Globus pallidus (tissue), 1 donor: ENCODE data around the gene OPHN1.

Source experiments
- DNase-seq: peaks from one replicate; pipeline ENCODE4 v3.0.0-alpha.2; 2015; ENCODE audit warnings: low spot score

Gene OPHN1

GRCh38 chrX:68433155-68433980, at the start of gene OPHN1:
OPHN1 (minus strand) TSS chrX:68433495; CDS start chrX:68433020, 475 bp downstream.
- peak; percentile 71 for DNase-seq

DNA sequence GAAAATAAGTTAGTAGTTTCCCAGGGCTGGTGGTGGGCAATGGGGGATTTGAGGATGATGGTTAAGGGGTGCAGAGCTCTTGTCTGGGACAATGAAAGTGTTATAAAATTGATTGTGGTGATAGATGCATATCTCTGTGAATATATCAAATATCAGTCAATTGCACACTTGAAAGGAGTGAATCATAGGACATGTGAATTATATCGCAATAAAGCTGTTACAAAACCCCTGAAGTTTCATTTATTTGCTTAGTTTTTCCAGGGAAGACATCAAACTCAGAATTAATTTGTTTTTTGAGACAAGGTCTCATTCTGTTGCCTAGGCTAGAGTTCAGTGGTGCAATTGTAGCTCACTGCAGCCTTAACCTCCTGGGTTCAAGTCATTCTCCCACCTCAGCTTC, 47.7 kb upstream of the OPHN1 start:
- DNase-seq = no peak

- DNase-seq = no peak
Measured at GRCh38 chrX:68464796-68465195, 31.5 kb upstream of the OPHN1 start.

DNA sequence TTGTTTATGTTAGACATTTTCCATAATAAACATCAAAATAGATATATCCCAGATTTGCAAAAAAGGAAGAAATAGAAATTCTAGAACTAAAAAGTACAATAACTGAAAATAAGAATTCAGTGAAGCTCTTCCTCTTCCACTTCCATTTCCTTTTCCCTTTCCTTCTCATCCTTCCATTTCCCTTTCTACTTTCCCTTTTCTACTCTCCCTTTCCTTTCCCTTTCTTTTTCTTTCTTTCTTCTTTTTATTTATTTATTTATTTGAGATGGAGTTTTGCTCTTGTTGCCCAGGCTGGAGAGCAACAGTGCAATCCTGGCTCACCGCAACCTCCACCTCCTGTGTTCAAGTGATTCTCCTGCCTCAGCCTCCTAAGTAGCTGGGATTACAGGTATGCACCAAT, 30.6 kb upstream of the OPHN1 start:
- no peak for DNase-seq

DNA sequence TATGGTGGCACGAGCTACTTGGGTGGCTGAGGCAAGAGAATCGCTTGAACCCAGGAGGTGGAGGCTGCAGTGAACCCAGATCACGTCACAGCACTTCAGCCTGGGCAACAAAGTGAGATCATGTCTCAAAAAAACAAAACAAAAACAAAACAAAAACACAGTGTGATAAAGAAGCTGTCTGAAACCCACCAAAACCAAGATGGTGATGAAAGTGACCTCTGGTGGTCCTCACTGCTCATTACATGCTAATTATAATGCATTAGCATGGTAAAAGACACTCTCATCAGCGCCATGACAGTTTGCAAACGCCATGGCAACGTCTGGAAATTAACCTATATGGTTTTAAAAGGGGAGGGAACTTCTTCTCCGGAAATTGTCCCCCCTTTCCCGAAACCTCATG, 29.4 kb upstream of the OPHN1 start:
- DNase-seq = peak; percentile 44

DNA sequence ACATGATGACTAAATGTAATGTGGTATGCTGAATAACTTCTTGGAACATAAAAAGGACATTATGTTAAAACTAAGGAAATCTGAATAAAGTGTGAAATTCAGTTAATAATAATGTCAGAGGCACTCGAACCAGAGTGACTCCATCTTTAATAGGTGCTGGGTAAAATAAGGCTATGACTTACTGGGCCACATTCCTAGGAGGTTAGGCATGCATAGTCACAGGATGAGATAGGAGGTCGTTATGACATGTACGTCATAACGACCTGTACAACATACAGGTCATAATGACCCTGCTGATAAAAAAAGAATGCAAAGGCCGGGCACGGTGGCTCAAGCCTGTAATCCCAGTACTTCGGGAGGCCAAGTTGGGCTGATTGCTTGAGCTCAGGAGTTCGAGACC, 28.9 kb upstream of the OPHN1 start:
- no peak for DNase-seq

GRCh38 chrX:68461576-68461975, 28.3 kb upstream of the OPHN1 start:
- no peak for DNase-seq

GRCh38 chrX:68461093-68461492, 27.8 kb upstream of the OPHN1 start:
- no peak for DNase-seq

DNA sequence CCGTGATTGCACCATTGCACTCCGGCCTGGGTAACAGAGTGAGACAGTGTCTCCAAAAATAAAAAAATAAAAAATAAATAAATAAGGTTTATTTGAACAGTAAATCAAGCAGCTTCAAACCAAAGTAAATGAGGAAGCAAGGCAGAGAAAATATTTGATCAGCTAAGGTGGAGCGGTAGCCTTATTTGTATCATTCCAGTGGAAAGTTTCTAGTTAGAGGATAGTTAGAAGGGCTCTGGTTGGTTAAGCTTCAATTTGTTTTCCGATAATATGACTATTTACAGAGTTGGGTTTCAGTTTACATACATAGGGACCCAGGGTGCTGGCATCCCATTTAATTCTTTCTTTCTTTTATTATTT, 21.8 kb upstream of the OPHN1 start:
- DNase-seq = no peak

DNA sequence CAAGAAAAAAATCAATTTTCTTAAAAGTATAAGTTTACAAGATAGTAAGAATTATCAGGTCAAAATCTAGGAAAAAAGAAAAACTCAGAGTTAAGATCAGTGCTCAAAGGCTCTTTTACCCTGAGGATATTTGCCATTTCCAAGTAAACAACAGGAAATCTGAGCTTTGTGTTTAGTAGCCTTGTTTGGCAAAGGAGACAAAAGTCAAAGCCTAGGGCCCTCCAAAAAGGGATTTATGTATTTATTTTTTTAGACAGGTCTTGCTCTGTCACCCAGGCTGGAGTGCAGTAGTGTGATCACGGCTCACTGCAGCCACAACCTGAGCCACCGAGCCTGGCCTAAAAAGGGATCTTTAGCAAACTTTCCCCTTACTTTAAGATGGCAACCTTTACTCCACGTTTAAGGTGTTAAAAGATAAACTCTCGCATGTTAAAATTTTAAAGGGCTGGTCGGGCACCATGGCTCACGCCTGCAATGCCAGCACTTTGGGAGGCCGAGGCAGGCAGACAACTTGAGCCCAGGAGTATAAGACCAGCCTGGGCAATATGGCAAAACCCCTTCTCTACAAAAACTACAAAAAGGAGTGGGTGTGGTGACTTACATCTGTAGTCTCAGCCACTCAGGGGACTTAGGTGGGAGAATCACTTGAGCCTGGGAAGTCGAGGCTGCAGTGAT, 21.3 kb upstream of the OPHN1 start:
- no peak for DNase-seq

DNA sequence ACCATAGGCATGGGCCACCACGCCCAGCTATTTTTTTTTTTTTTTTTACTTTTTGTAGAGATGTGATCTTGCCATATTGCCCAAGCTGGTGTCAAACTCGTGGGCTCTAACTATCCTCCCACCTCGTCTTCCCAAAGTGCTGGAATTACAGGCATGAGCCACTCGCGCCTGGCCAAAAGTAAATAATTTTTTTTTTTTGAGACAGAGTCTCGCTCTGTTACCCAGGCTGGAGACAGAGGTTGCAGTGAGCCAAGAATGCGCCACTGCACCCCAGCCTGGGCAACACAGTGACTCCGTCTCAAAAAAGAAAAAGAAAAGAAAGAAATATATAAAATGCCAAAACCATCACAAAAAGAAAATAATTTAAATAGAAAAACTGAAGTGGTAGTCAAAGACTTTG, 18.4 kb upstream of the OPHN1 start:
- no peak for DNase-seq

GRCh38 chrX:68443155-68443868, 10.0 kb upstream of the OPHN1 start:
- no peak for DNase-seq

DNA sequence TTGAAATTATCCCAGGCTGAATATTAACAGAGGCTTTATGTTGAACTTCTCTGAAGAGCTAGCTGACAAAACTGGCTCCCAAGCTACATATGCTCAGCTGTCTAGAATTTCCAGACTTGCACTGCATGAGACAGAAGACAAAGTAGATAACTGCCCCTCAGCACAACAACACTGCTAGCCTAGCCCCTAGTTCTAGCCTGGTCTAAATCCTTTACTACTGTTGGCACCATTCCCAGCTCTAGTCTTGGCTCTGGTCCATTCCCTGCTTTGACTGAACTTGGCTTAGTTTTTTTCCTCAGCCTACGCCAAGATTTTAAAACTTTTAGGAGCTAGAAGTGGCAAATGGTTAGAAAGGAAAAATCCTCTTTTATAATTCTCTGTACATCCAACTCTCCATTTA, 7.6 kb upstream of the OPHN1 start:
- peak; percentile 50 for DNase-seq

GRCh38 chrX:68440442-68440841, 7.1 kb upstream of the OPHN1 start:
- no peak for DNase-seq

GRCh38 chrX:68439341-68439740, 6.0 kb upstream of the OPHN1 start:
- DNase-seq = no peak

- DNase-seq = no peak
Measured at GRCh38 chrX:68438575-68438974, 5.3 kb upstream of the OPHN1 start.

DNA sequence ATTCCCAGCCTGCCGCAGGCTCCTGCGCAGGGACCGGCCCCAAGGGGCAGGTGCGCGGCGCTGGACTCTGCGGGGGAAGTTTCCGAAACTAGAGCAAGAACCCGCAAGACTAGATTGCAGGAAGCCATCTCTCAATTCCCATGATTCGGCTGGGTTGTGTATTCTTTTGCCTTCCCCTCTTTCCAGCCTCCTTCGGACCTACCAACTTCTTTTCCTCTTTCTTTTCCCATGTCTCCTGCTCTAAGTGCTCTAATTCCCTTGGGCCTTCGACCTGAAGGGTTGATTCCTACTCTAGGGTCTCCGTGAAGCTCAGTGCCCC, 645 bp upstream of the OPHN1 start:
- no peak for DNase-seq

DNA sequence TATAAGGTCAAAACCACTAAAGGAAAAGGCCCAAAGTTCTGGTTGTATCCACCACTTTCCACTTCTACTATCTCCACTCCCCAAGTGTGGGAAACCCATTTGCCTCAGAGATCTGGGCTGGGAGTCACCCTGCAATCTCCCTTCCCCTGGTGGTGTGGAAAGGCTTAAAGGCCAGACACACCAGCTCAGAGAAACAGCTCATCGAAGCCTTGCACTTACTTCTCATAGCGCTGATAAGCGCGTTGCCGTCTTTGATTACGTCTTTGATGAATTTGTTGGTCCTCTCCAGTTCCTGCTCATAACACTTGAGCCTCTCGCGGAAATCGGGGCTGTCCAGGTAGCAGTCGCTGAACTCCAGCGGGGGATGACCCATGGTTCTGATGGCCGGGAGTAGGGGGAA, 647 bp downstream of the OPHN1 start:
- DNase-seq = no peak

- DNase-seq = no peak
Measured at GRCh38 chrX:68431836-68432235, 1.5 kb downstream of the OPHN1 start.

GRCh38 chrX:68429216-68429615, 4.1 kb downstream of the OPHN1 start:
- no peak for DNase-seq

DNA sequence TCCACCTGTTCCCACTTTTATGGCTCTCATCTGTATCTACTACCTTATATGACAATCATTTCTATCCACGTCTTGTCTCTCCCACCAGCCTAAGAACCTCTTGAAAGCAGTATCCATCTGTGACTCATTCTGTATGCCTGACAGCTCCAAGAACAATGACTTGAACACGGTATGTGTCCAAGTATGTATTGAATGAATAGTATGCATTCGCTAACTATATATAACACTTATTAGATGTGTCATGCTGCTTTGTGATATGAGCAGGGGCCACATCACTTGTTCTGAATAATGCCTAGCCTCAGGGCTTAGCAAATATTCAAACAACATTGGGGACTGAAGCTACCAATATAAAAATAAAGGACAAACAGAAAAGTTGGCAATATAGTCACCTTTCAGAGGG, 4.9 kb downstream of the OPHN1 start:
- DNase-seq = no peak

DNA sequence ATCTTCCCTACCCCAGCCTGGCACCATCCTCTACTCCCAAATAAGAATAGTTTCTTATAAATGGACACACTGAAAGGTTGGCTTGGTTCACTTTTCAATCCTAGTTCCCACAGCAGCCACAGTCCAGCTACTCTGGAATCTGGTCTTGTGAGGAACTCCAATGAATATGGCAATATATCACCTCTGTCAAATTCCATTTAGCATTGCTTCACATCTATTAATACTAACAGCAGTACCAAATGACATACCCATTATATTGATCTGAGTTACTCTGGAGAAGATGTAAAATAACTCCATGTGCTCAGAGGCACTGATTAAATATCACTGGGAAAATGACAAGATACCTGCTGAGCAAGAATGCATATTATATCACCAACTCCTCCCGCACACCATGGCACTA, 8.6 kb downstream of the OPHN1 start:
- no peak for DNase-seq

DNA sequence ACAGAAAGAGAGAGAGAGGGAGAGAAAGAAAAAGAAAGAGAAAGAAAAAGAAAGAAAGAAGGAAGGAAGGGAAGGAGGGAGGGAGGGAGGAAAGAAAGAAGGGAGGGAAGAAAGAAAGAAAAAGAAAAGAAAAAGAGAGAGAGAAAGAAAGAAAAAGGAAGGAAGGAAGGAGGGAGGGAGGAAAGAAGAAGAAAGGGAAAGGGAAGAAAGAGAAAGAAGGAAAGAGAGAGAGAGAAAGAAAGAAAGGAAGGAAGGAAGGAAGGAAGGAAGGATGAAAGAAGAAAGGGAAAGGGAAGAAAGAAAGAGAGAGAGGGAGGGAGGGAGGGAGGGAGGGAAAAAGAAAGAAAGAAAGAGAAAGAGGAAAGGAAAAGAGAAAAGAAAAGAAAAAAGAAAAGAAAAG, 10.8 kb downstream of the OPHN1 start:
- DNase-seq = no peak
